Kidney epithelial cell (primary cell): ENCODE results near the gene STAMBP. TPM values are rescaled to one million over a fixed set of nuclear protein-coding genes. Genes with fewer than 3 reads are reported as not detected.
A peak's percentile ranks its signal among the peaks of the same experiment; 100 is the strongest.

Experiments
- DNase-seq: peaks from one replicate; pipeline ENCODE4 v3.0.0-alpha.2; 2010; ENCODE audit warnings: low read depth
- H3K27me3 ChIP-seq: 2 replicates; pipeline ENCODE4 v1.6.0; 2011; ENCODE audit warnings: low read length; ENCODE audit not compliant: control insufficient read depth, insufficient read depth
- H3K36me3 ChIP-seq: 2 replicates; pipeline ENCODE4 v1.5.1; 2011; ENCODE audit warnings: low read length; ENCODE audit not compliant: control insufficient read depth, insufficient read depth
- H3K4me3 ChIP-seq: 2 replicates; pipeline ENCODE4 v1.5.1; 2011; ENCODE audit warnings: low read depth, mild to moderate bottlenecking, control low read depth, low read length
- total RNA-seq: library from RNA; depleted of rRNA; stranded (reverse); fragments of >200 nt; gene quantifications from 2 replicates; pipeline ENCODE4 v1.2.3, GENCODE V29; 2015
- TF ChIP-seq, protein P1 (sequence below): IDR thresholded peaks from 2 replicates; pipeline ENCODE4 v1.5.1; 2011; ENCODE audit warnings: mild to moderate bottlenecking, moderate library complexity, low read length, control low read depth, inconsistent platforms; ENCODE audit not compliant: insufficient read depth, poor library complexity, severe bottlenecking

The STAMBP gene
- total RNA-seq, 1 donor from 2014 or later = 42.5 TPM

GRCh38 chr2:73823416-73823815 is 5.3 kb upstream of the STAMBP start:
- no peak for DNase-seq
- no peak overlapping the region for H3K4me3 ChIP-seq
- H3K27me3 ChIP-seq = no peaks in the 10 kb centered on the region
- H3K36me3 ChIP-seq = no peaks in the 10 kb centered on the region
- TF ChIP-seq, protein P1, sequence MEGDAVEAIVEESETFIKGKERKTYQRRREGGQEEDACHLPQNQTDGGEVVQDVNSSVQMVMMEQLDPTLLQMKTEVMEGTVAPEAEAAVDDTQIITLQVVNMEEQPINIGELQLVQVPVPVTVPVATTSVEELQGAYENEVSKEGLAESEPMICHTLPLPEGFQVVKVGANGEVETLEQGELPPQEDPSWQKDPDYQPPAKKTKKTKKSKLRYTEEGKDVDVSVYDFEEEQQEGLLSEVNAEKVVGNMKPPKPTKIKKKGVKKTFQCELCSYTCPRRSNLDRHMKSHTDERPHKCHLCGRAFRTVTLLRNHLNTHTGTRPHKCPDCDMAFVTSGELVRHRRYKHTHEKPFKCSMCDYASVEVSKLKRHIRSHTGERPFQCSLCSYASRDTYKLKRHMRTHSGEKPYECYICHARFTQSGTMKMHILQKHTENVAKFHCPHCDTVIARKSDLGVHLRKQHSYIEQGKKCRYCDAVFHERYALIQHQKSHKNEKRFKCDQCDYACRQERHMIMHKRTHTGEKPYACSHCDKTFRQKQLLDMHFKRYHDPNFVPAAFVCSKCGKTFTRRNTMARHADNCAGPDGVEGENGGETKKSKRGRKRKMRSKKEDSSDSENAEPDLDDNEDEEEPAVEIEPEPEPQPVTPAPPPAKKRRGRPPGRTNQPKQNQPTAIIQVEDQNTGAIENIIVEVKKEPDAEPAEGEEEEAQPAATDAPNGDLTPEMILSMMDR = no peak

DNA sequence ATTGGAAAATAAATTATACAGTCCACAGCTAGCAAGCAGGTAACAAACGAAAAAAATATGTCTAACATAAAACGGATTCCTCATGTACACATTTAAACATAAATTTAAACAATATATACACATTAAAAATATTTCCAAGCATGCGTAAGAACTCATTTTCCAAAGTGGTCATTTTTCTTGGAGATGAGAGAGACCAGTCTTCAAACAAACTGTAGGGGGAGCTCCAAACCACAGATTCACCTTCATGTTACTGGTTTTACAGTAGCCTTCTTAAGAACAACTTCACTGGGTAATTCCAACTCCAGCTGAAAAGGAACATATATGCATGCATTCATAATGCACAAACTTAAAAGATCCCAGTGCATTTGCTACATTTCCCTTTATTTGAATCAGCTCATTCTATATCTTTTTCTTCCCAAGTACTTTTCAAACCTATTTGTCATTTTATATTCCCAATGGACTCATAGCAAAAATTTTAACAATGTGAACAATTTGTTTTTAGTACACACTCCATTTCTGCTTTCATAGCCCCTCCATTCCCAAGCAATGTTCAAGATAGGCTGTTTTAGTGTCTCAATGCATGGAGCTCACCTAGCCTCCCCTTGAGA is 4.7 kb upstream of the STAMBP start:
- TF ChIP-seq, protein P1 = peak; percentile 83
- Histone ChIP-seq H3K36me3 (no peaks in the 10 kb centered on the region), H3K27me3 (no peaks in the 10 kb centered on the region), H3K4me3 (no peak overlapping the region)
- peak; percentile 57 for DNase-seq

DNA sequence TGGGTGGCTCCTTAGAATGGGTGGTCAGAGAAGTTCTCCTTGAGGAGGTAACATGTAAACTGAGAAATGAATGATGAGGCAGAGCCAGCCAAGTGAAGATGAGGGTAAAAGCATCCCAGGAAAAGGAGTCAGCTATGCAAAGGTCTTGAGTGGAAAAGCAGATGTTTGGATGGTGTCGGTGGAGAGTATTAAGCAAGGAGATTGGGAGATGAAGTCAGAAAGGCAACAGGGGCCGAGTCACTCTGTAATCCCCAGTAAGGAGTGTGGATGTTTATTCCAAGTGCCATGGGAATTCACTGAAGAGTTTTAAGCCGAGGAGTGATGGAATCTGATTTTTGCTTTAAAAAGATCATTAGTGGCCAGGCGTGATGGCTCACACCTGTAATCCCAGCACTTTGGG is 3.4 kb upstream of the STAMBP start:
- DNase-seq = no peak
- H3K36me3 ChIP-seq = no peaks in the 10 kb centered on the region
- H3K4me3 ChIP-seq = no peak overlapping the region
- no peaks in the 10 kb centered on the region for H3K27me3 ChIP-seq
- TF ChIP-seq, protein P1 = no peak

- TF ChIP-seq, protein P1 = peak; percentile 28
- no peak for DNase-seq
Observed at GRCh38 chr2:73827018-73827417, 1.7 kb upstream of the STAMBP start.

DNA sequence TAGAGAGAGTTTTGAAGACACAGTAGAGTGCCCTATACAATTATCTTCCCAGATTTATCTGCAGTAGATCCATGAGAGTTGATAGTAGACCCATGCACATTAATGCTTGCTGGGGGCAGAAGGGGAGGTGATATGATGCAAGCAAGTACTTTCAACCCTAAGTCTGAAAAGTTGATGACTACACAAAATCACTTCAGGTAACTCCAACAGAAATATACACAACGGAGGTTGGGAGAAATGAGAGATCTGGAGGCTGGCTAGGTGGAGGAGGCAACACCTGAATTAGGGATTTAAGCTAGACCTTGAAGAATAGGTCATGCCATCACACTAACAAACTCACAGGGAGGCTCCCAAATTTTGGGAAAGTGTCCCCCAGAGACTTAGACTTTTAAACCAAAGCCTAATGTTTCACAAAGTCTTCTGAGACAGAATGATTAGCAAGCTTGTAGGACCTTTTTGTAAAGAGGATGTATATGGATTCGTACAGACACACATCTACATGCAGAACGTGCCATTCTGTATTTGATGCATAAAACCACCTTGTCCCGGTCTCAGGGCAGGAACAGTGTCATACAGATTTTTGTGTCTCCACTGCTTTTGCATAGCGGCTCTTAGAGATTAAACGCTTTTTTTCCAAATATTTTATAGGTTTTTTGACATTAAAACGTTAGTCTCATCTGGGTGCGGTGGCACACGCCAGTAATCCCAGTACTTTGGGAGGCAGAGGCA is 937 bp upstream of the STAMBP start:
- H3K27me3 ChIP-seq = no peaks in the 10 kb centered on the region
- TF ChIP-seq, protein P1 = no peak
- H3K4me3 ChIP-seq = no peak overlapping the region
- H3K36me3 ChIP-seq = no peaks in the 10 kb centered on the region
- no peak for DNase-seq

More at GRCh38 chr2:73827018-73827417, 1.7 kb upstream of the STAMBP start:
- no peaks in the 10 kb centered on the region for H3K27me3 ChIP-seq
- no peak overlapping the region for H3K4me3 ChIP-seq
- H3K36me3 ChIP-seq = no peaks in the 10 kb centered on the region
